Natural killer cell (primary cell): ENCODE data around the gene RXRA. TPM values are rescaled to one million over a fixed set of nuclear protein-coding genes. Genes with fewer than 3 reads are reported as not detected.

ENCODE experiments used
- ATAC-seq, 3 donors: fragments of 150-1000 bp in 2 of 3; fragments of 200-7000 bp in 1 of 3; cut with Tn5 transposase; 1 replicate in 1 of 3; 2 replicates in 2 of 3; pipeline ENCODE4 v1.10.0; 2021; ENCODE audit warnings: mild to moderate bottlenecking in 2 of 3, moderate library complexity in 2 of 3
- DNase-seq, 2 donors: peaks; one replicate each; pipeline versions ENCODE4 v3.0.0 to v3.0.0-alpha.2; 2013 to 2021; ENCODE audit warnings: mixed read lengths in 1 of 2
- H3K27ac ChIP-seq: one replicate; pipeline ENCODE4 v1.5.1; 2013; ENCODE audit warnings: mild to moderate bottlenecking, low read length
- H3K27me3 ChIP-seq: one replicate; pipeline ENCODE4 v1.6.1; 2013; ENCODE audit warnings: low read length; ENCODE audit not compliant: control insufficient read depth, insufficient read depth
- H3K36me3 ChIP-seq: one replicate; pipeline ENCODE4 v1.6.1; 2013; ENCODE audit warnings: low read length; ENCODE audit not compliant: control insufficient read depth, insufficient read depth
- H3K4me1 ChIP-seq: one replicate; pipeline ENCODE4 v1.6.1; 2013; ENCODE audit warnings: low read length; ENCODE audit not compliant: control insufficient read depth, insufficient read depth
- H3K4me3 ChIP-seq: one replicate; pipeline ENCODE4 v1.5.1; 2013; ENCODE audit warnings: low read length
- H3K9me3 ChIP-seq: one replicate; pipeline ENCODE4 v1.6.1; 2013; ENCODE audit warnings: low read length; ENCODE audit not compliant: control insufficient read depth, insufficient read depth
- H3K27ac Mint-ChIP-seq, 2 donors: one replicate each; pipeline ENCODE4 v1.8.0; 2022; ENCODE audit warnings: mild to moderate bottlenecking in 2 of 2, mixed read lengths in 2 of 2, moderate library complexity in 1 of 2
- H3K27me3 Mint-ChIP-seq, 2 donors: one replicate each; pipeline ENCODE4 v1.8.0; 2022; ENCODE audit warnings: low read depth in 2 of 2, mixed read lengths in 2 of 2
- H3K36me3 Mint-ChIP-seq: one replicate; pipeline ENCODE4 v1.8.0; 2022; ENCODE audit warnings: mixed read lengths
- H3K4me1 Mint-ChIP-seq, 2 donors: one replicate each; pipeline ENCODE4 v1.8.0; 2022; ENCODE audit warnings: mixed read lengths in 2 of 2
- H3K4me3 Mint-ChIP-seq: one replicate; pipeline ENCODE4 v1.8.0; 2022; ENCODE audit warnings: mild to moderate bottlenecking, moderate library complexity, mixed read lengths
- H3K9me3 Mint-ChIP-seq, 2 donors: one replicate each; pipeline ENCODE4 v1.8.0; 2022; ENCODE audit warnings: mixed read lengths in 2 of 2
- WGBS: methylation state at CpG from one replicate; pipeline ENCODE4 v1.1.7; 2013; ENCODE audit warnings: missing lambda C conversion rate; ENCODE audit not compliant: insufficient coverage; 5-methylcytosine and 5-hydroxymethylcytosine counted together
- intact Hi-C: fragments of 100-400 bp; cut with micrococcal nuclease; formaldehyde crosslinking; loops from one replicate; pipeline ENCODE4 v1.14.2; 2022
- total RNA-seq, 4 donors: library from RNA; stranded (reverse); fragments of 120-200 nt in 1 of 4; gene quantifications; one replicate each; pipeline versions ENCODE4 v1.2.3 to v1.2.4, GENCODE V29; 2013 to 2022
- TF ChIP-seq, protein P1 (sequence below): fragments of 200-600 bp; IDR thresholded peaks from one replicate; pipeline ENCODE4 v1.8.0; 2022; ENCODE audit warnings: antibody characterized with exemption

The RXRA gene
- total RNA-seq, 3 donors from 2014 or later (not counting 1 experiment from before 2014, with no cell fraction given), result 30.9 to 64.1 (median 42.2) TPM

DNA sequence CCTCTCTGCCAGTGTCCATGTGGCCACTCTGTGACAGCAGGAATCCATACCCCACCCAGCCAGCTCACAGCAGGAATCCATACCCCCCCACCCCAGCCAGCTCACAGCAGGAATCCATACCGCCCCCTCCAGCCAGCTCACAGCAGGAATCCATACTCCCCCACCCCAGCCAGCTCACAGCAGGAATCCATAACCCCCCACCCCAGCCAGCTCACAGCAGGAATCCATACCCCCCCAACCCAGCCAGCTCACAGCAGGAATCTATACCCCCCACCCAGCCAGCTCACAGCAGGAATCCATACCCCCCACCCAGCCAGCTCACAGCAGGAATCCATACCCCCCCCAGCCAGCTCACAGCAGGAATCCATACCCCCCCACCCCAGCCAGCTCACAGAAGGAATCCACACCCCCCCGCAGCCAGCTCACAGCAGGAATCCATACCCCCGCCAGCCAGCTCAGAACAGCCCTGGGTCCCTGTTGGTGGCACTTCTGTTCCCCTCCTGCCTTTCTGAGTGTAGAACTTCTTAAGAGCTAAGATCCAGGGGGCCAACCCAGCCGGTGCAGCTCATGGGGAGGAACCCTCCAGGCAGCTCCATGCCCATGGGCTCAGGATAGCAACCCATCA lies 8.4 kb upstream of the RXRA start:
- Histone ChIP-seq H3K27me3 (no peaks in the 10 kb centered on the region), H3K36me3 (no peaks in the 10 kb centered on the region)

GRCh38 chr9:134318481-134318891 lies 7.8 kb upstream of the RXRA start:
- H3K36me3 Mint-ChIP-seq, result no peaks in the 10 kb centered on the region
- no peak overlapping the region for H3K4me3 ChIP-seq
- ATAC-seq (no peak), DNase-seq (no peak)
- H3K27ac ChIP-seq, result no peak overlapping the region
- H3K4me3 Mint-ChIP-seq, result no peak overlapping the region
- intact Hi-C loops, result no loop called here
- no peaks in the 10 kb centered on the region for H3K4me1 ChIP-seq
- H3K9me3 Mint-ChIP-seq, result peaks cover 0 to 2% of the 10 kb centered on the region in 2 donors
- H3K36me3 ChIP-seq, result no peaks in the 10 kb centered on the region
- peaks cover 5 to 9% of the 10 kb centered on the region in 2 donors for H3K27me3 Mint-ChIP-seq
- H3K9me3 ChIP-seq, result no peaks in the 10 kb centered on the region
- 91% methylated on average over 11 of the region's 11 CpGs for WGBS
- no peaks in the 10 kb centered on the region for H3K27me3 ChIP-seq
- TF ChIP-seq, protein P1, sequence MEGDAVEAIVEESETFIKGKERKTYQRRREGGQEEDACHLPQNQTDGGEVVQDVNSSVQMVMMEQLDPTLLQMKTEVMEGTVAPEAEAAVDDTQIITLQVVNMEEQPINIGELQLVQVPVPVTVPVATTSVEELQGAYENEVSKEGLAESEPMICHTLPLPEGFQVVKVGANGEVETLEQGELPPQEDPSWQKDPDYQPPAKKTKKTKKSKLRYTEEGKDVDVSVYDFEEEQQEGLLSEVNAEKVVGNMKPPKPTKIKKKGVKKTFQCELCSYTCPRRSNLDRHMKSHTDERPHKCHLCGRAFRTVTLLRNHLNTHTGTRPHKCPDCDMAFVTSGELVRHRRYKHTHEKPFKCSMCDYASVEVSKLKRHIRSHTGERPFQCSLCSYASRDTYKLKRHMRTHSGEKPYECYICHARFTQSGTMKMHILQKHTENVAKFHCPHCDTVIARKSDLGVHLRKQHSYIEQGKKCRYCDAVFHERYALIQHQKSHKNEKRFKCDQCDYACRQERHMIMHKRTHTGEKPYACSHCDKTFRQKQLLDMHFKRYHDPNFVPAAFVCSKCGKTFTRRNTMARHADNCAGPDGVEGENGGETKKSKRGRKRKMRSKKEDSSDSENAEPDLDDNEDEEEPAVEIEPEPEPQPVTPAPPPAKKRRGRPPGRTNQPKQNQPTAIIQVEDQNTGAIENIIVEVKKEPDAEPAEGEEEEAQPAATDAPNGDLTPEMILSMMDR, result no peak
- no peak overlapping the region for H3K27ac Mint-ChIP-seq
- H3K4me1 Mint-ChIP-seq, result peaks cover 0 to 10% of the 10 kb centered on the region in 2 donors

More for the DNA sequence above, 8.4 kb upstream of the RXRA start:
- intact Hi-C loops, result no loop called here
- Histone ChIP-seq H3K4me1 (no peaks in the 10 kb centered on the region), H3K27ac (no peak overlapping the region), H3K4me3 (no peak overlapping the region), H3K9me3 (no peaks in the 10 kb centered on the region)
- Mint-ChIP-seq H3K4me1 (peaks cover 0 to 9% of the 10 kb centered on the region in 2 donors), H3K27me3 (peaks cover 9 to 10% of the 10 kb centered on the region in 2 donors), H3K27ac (no peak overlapping the region), H3K9me3 (peaks cover 0 to 3% of the 10 kb centered on the region in 2 donors), H3K4me3 (no peak overlapping the region), H3K36me3 (no peaks in the 10 kb centered on the region)
- TF ChIP-seq, protein P1, result no peak
- no peak for DNase-seq
- 96% methylated on average over 2 of the region's 4 CpGs for WGBS
- no peak for ATAC-seq

DNA sequence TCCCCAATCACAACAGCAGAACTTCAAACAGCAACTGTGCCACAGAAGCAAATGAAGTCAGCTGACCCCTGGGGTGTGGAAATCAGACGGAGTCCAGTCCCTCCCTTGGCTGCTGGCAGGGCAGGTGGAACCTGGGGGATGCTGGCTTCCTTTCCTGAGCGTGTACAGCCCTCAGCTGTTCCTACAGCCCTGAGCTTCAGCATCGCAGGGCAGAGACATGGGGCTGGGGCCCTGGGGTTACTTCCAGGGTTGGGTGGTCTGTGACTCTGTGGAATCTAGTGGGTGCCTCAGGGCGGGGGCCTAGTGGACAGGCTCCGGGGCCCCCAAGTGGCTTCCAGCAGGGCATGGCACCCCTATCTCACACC lies 7.3 kb upstream of the RXRA start:
- ATAC-seq, result no peak
- TF ChIP-seq, protein P1, result no peak
- Histone ChIP-seq H3K9me3 (no peaks in the 10 kb centered on the region), H3K27ac (no peak overlapping the region), H3K36me3 (no peaks in the 10 kb centered on the region), H3K27me3 (no peaks in the 10 kb centered on the region), H3K4me3 (no peak overlapping the region), H3K4me1 (no peaks in the 10 kb centered on the region)
- Mint-ChIP-seq H3K9me3 (no peaks in the 10 kb centered on the region), H3K36me3 (no peaks in the 10 kb centered on the region), H3K27ac (no peak overlapping the region), H3K4me3 (no peak overlapping the region), H3K4me1 (peaks cover 0 to 10% of the 10 kb centered on the region in 2 donors), H3K27me3 (peaks cover 1 to 5% of the 10 kb centered on the region in 2 donors)
- intact Hi-C loops, result no loop called here
- no peak for DNase-seq
- 80% methylated on average over 5 of the region's 5 CpGs for WGBS
